ENCODE data around the gene CELA1.
"Not testable (repeated sequence)": the region's sequence is repeated elsewhere in the genome, so short reads cannot be mapped to it uniquely, and the experiment has no call there.

The CELA1 gene

DNA sequence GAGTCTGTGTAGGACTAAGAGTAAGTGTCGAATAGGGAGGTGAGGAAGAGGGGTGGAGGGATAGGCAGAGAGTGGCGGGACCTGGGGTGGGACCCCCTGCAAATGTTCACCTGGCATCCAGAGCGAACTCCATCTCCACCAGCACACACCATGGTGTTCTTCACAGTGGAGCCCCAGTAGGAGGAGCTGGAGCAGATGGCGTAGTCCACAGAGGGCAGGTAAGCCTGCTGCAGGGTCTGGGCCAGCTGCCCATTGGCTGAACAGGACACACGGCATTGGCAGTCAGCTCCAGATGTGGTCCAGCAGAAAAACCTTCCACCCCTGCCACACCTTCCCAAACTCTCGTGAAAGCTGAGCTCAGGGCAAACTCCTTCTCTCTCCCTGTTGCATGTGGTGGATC is 6.7 kb downstream of the CELA1 start:
- Mint-ChIP-seq H3K4me3 (no peak overlapping the region), H3K36me3 (no peaks in the 10 kb centered on the region), H3K27ac (no peak overlapping the region), H3K27me3 (no peaks in the 10 kb centered on the region), H3K9me3 (no peaks in the 10 kb centered on the region), H3K4me1 (peaks cover 38% of the 10 kb centered on the region)
- no peak for ATAC-seq

- H3K4me1 Mint-ChIP-seq: peaks cover 18% of the 10 kb centered on the region
- H3K27me3 Mint-ChIP-seq, ATAC-seq, H3K27ac Mint-ChIP-seq, H3K4me3 Mint-ChIP-seq, H3K9me3 Mint-ChIP-seq, H3K36me3 Mint-ChIP-seq: not testable (repeated sequence)
Measured at GRCh38 chr12:51337336-51337735, 9.1 kb downstream of the CELA1 start.

- no peaks in the 10 kb centered on the region for H3K27me3 Mint-ChIP-seq
- ATAC-seq: no peak
Measured at GRCh38 chr12:51335931-51336330, 10.5 kb downstream of the CELA1 start.

GRCh38 chr12:51334764-51335163 is 11.7 kb downstream of the CELA1 start:
- H3K27ac Mint-ChIP-seq: no peak overlapping the region

More at GRCh38 chr12:51335931-51336330, 10.5 kb downstream of the CELA1 start:
- peaks cover 7% of the 10 kb centered on the region for H3K4me1 Mint-ChIP-seq
- H3K9me3 Mint-ChIP-seq: no peaks in the 10 kb centered on the region
- H3K4me3 Mint-ChIP-seq: no peak overlapping the region
- H3K36me3 Mint-ChIP-seq: no peaks in the 10 kb centered on the region
- H3K27ac Mint-ChIP-seq: no peak overlapping the region

DNA sequence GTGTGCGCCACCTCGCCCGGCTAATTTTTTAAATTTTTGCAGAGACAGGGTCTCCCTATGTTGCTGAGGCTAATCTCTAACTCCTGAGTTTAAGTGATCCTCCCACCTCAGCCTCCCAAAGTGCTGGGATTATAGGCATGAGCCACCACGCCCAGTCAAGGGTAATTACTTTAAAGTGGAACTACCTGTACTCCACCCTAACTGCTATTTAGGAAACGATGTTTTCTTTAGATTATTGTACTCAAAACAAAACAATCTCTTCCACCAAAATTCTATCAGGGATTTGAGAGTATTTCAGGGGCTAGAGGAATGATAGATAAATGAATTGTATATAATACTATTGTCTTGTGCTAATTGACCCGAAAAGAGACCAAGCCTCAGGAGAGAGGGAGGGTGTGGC is 12.9 kb downstream of the CELA1 start:
- Mint-ChIP-seq H3K27ac (no peak overlapping the region), H3K27me3 (no peaks in the 10 kb centered on the region), H3K9me3 (no peaks in the 10 kb centered on the region), H3K36me3 (no peaks in the 10 kb centered on the region), H3K4me1 (peaks cover 22% of the 10 kb centered on the region), H3K4me3 (no peak overlapping the region)
- ATAC-seq: no peak

More at GRCh38 chr12:51334764-51335163, 11.7 kb downstream of the CELA1 start:
- Mint-ChIP-seq H3K4me3 (no peak overlapping the region), H3K9me3 (no peaks in the 10 kb centered on the region), H3K4me1 (peaks cover 11% of the 10 kb centered on the region), H3K36me3 (no peaks in the 10 kb centered on the region), H3K27me3 (no peaks in the 10 kb centered on the region)
- no peak for ATAC-seq

GRCh38 chr12:51330186-51330585 is 16.3 kb downstream of the CELA1 start:
- Mint-ChIP-seq H3K27ac (peak overlapping the region; percentile 12), H3K36me3 (no peaks in the 10 kb centered on the region), H3K4me3 (no peak overlapping the region), H3K4me1 (peaks cover 39% of the 10 kb centered on the region), H3K27me3 (no peaks in the 10 kb centered on the region), H3K9me3 (no peaks in the 10 kb centered on the region)
- no peak for ATAC-seq

- no peaks in the 10 kb centered on the region for H3K36me3 Mint-ChIP-seq
- H3K9me3 Mint-ChIP-seq: no peaks in the 10 kb centered on the region
- ATAC-seq: no peak
- peak overlapping the region; percentile 12 for H3K27ac Mint-ChIP-seq
- no peaks in the 10 kb centered on the region for H3K27me3 Mint-ChIP-seq
- no peak overlapping the region for H3K4me3 Mint-ChIP-seq
- peaks cover 44% of the 10 kb centered on the region for H3K4me1 Mint-ChIP-seq
Measured at GRCh38 chr12:51329742-51330141, 16.7 kb downstream of the CELA1 start.

DNA sequence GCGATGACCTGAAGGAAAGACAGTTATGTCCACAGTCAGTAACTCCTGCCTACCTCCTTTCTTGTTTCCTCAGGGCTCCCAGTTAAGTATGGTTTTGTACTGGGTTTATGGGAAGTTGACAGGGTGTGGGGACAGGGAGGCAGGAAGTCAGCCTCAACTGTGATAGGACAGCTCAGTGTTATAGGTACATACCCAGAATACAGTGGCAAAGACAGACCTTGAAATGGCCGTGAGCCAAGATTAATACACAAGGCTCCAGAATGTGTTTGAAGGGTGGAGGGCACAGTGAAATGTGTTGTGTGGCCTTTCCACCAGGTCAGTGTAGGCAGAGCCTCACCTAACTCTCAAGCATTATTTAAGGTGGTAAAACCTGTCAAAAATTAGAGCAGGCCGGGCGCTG is 17.9 kb downstream of the CELA1 start:
- Mint-ChIP-seq H3K4me3 (no peak overlapping the region), H3K27ac (no peak overlapping the region), H3K27me3 (no peaks in the 10 kb centered on the region), H3K9me3 (no peaks in the 10 kb centered on the region), H3K4me1 (peaks cover 48% of the 10 kb centered on the region), H3K36me3 (no peaks in the 10 kb centered on the region)
- ATAC-seq: no peak

DNA sequence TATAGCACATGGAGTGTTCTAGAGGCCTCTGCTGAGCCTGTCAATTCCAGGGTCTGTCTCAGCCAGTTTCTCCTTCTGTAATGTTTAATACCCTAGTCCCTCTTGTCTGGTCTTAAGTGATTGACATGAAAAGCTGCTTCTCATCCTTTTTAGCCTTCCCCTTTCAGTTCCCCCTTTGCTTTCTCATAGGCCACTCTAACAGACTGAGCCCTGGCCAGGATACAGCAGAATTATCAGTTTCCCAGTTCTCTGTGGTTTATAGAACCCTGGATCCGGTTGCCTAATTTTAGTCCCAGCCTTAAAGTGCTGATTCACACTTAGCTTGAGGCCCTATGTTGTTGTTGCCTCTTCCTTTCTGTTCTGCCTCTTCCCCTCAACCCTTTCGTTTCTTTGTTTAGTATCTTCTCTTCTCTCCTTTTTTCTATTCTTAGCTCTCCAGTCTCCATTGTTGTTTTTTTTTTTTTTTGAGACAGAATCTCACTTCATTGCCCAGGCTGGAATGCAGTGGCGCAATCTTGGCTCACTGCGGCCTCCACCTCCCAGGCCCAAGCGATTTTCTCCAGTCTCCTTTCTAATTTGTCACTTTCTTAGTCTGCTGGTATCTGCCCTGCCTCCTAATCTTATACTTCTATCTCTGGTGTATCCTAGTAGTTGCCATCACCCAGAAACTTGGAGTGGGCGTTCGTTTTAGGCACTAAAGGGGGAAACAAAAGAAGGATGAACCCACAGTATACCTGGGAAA is 19.6 kb downstream of the CELA1 start:
- H3K27me3 Mint-ChIP-seq: no peaks in the 10 kb centered on the region
- no peaks in the 10 kb centered on the region for H3K36me3 Mint-ChIP-seq
- H3K27ac Mint-ChIP-seq: peak overlapping the region; percentile 58
- H3K9me3 Mint-ChIP-seq: no peaks in the 10 kb centered on the region
- ATAC-seq: peak; percentile 66
- H3K4me3 Mint-ChIP-seq: no peak overlapping the region
- H3K4me1 Mint-ChIP-seq: peaks cover 65% of the 10 kb centered on the region

GRCh38 chr12:51324953-51325352 is 21.5 kb downstream of the CELA1 start:
- H3K27ac Mint-ChIP-seq: peak overlapping the region; percentile 89
- no peaks in the 10 kb centered on the region for H3K9me3 Mint-ChIP-seq
- H3K4me3 Mint-ChIP-seq: no peak overlapping the region
- H3K27me3 Mint-ChIP-seq: no peaks in the 10 kb centered on the region
- H3K36me3 Mint-ChIP-seq: no peaks in the 10 kb centered on the region
- no peak for ATAC-seq
- H3K4me1 Mint-ChIP-seq: peaks cover 81% of the 10 kb centered on the region

GRCh38 chr12:51323966-51324895 is 22.2 kb downstream of the CELA1 start, which contains the start of gene BIN2:
Gene BIN2, minus strand, starts transcription at chr12:51324174. Its CDS starts 72 bp downstream, at chr12:51324102.
- peak; percentile 92 for ATAC-seq
- Mint-ChIP-seq H3K27ac (peak within 1 kb of the TSS; percentile 89), H3K9me3 (no peaks in the 10 kb centered on the region), H3K4me3 (peak within 1 kb of the TSS; percentile 78), H3K4me1 (peaks cover 81% of the 10 kb centered on the region), H3K27me3 (no peaks in the 10 kb centered on the region), H3K36me3 (no peaks in the 10 kb centered on the region)

GRCh38 chr12:51323317-51323960 is 23.0 kb downstream of the CELA1 start:
- H3K27ac Mint-ChIP-seq: peak overlapping the region; percentile 89
- H3K36me3 Mint-ChIP-seq: no peaks in the 10 kb centered on the region
- peaks cover 83% of the 10 kb centered on the region for H3K4me1 Mint-ChIP-seq
- H3K27me3 Mint-ChIP-seq: no peaks in the 10 kb centered on the region
- H3K4me3 Mint-ChIP-seq: peak overlapping the region; percentile 78
- peak; percentile 70 for ATAC-seq
- H3K9me3 Mint-ChIP-seq: no peaks in the 10 kb centered on the region

DNA sequence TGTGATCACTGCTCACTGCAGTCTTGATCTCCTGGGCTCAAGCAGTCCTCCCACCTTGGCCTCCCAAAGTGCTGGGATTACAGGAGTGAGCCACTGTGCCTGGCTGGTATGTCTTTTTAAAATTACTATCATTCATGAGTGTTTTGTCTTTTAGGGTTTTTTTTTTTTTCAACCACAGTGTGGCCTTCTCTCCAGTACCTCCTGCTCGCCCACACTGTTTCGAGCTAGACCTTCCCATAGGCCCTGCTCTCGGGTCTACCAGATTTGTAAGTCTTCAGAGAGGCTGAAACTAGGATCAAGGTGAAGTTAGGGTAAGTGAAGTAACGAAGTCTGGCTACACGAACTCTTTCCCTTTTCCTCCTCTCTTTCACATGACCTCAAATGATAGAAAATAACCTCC is 24.0 kb downstream of the CELA1 start:
- Mint-ChIP-seq H3K9me3 (no peaks in the 10 kb centered on the region), H3K27ac (peak overlapping the region; percentile 89), H3K4me1 (peaks cover 89% of the 10 kb centered on the region), H3K4me3 (peak overlapping the region; percentile 78), H3K36me3 (no peaks in the 10 kb centered on the region), H3K27me3 (no peaks in the 10 kb centered on the region)
- peak; percentile 17 for ATAC-seq

DNA sequence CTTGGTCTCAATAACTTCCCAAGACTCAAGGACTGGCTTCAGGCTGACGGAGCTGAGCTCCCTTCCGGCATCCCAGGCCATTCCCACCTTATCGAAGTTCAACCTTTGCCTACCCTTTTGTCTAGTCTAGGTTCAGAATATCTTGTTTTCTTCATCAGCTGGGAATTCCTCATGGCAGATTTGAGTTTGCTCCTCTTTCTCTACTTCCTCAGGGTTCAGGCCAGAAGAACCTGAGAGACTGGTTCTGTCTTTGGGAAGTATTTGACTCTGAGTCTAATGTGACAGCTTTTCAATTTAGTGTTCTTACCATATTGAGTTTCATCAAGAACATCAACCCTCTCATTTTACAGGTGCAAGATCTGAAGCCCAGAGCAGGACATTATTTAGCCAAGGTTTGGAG is 24.6 kb downstream of the CELA1 start:
- peak overlapping the region; percentile 89 for H3K27ac Mint-ChIP-seq
- H3K4me3 Mint-ChIP-seq: peak overlapping the region; percentile 22
- no peaks in the 10 kb centered on the region for H3K9me3 Mint-ChIP-seq
- H3K27me3 Mint-ChIP-seq: no peaks in the 10 kb centered on the region
- no peak for ATAC-seq
- peaks cover 90% of the 10 kb centered on the region for H3K4me1 Mint-ChIP-seq
- no peaks in the 10 kb centered on the region for H3K36me3 Mint-ChIP-seq

GRCh38 chr12:51320695-51321320 is 25.7 kb downstream of the CELA1 start:
- ATAC-seq: no peak
- H3K4me3 Mint-ChIP-seq: no peak overlapping the region
- no peaks in the 10 kb centered on the region for H3K36me3 Mint-ChIP-seq

More at GRCh38 chr12:51320695-51321320, 25.7 kb downstream of the CELA1 start:
- Mint-ChIP-seq H3K27me3 (no peaks in the 10 kb centered on the region), H3K9me3 (no peaks in the 10 kb centered on the region), H3K4me1 (peaks cover 89% of the 10 kb centered on the region), H3K27ac (peak overlapping the region; percentile 89)

All from stimulated activated memory B cell treated with anti-CD40 and anti-IgM and Interleukin-4, amounts not matched to agents 10 μg/mL and 1 μg/mL and 100 μg/mL, for 72 hours (primary cell).